Activated CD8-positive, alpha-beta memory T cell treated with anti-CD3 and anti-CD28 coated beads, Interleukin-2, amount 50 U/mL, for 24 hours (primary cell): ENCODE measurements around the gene REEP6.
"Not testable (repeated sequence)": the region's sequence is repeated elsewhere in the genome, so short reads cannot be mapped to it uniquely, and the experiment has no call there.

ENCODE experiments used
- DNase-seq: peaks from one replicate; pipeline ENCODE4 v3.0.0-alpha.2; 2020; ENCODE audit errors: extremely low read depth

The REEP6 gene

DNA sequence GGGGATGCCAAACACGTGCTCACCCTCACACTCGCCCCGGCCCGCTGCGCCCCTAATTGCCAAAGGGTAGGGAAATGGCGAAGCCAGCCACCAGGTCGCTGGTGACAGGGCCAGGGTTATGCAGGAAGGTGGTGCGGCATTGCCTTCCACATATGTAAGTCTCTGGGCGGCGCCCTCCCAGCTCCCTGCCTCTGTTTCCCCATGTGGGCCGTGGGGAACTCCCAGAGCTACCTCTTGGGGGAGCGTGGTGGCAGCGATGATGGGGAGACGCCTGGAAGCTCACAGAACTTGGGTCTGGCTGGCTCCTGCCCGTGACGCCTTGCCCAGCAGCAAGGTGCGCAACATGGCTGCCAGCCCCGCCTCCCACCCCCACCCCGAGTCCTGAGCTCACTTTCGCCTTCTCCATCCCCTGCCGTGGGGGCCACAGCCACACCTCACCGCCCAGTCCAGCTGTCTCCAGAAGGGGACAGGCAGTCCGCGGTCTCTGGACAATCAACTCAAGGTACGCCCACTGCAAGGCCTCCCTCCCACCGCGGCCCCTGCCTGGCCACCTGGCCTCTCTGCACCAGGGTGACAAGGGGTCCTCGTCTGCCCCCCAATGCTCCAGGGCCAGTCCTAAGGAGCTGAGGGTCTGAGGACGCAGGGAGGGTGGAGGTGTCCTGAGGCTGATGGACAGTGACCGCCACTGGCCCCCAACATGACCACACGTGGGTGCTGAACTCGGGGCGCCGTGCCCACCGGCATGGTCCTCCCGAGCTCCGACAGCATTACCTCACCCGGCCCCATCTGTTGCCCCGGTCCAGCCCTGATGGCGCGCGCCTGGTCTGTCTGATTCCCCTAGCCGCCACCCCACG, 18.5 kb upstream of the REEP6 start:
- DNase-seq: no peak

DNA sequence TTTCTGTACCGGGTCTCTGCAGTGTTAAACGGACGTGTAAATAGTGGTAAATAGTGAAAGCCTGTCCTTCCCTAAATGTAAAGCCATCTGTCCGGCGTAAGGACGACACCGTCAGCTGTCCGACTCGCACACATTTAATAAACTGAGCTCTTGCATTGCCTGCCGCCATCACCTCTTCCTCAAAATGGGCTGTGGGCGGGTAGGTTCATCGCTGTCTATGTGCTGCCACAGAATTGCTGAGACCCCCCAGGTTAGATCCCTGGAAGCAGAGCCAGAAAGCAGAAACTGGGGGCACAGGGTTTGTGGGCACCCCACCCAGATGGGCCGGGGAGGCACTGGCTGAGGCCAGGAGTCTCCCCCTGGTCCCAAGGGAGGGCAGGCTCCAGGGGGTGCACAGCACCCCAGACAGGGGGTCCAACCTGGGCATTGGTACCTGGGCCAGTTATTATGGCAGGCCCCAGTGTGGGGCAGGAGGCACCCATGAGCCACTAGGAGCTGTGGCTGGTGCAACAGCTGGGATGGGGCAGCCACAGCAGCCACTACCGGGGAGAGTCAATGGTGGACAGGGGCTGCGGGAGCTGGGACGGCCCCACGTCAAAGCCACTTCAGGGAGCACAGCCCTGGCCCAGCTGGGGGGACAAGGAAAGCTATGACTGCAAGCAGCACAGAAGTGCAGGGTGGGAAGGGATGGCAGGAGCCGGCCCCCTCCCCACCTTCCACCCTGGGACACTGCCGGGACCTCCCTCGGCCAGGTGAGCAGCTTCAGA, 17.7 kb upstream of the REEP6 start:
- no peak for DNase-seq

DNA sequence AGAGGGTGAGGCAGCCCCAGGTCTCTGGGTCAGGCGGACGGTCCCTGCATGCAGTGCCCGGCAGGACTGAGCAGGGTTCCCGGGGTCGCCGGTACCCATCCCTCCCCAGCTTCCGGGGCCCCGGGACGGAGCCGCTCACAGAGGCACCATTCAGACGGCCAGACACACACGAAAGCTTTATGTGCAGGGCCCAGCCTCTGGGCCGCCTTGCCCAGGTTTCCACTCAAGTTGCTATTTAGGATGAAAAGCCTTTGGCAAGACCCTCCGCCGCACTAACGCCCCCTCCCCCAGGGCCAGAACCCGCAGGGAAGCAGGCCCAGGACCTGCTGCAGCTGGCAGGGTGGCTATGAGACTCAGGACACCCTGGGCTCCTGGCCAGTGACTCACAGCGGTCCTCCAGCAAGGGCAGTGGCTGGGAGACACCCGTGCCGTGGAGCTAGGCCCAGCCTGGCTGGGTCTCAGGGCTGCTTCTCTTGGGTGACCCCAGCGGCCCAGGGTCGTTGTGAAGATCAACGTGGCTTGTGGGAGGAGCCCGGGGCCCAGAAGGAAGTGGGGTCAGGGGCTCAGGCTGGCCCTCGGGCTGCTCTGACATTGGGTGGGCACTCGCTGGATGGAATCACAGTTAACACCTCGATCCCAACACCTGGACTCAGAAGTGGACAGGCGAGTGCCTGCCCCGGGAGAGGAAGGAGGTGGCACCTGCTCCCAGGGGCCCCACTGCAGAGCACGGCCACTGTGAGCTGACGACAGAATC, 16.8 kb upstream of the REEP6 start:
- DNase-seq: no peak

- no peak for DNase-seq
Observed at GRCh38 chr19:1474765-1475351, 16.1 kb upstream of the REEP6 start.

- DNase-seq: no peak
Observed at GRCh38 chr19:1475751-1476437, 15.1 kb upstream of the REEP6 start.

DNA sequence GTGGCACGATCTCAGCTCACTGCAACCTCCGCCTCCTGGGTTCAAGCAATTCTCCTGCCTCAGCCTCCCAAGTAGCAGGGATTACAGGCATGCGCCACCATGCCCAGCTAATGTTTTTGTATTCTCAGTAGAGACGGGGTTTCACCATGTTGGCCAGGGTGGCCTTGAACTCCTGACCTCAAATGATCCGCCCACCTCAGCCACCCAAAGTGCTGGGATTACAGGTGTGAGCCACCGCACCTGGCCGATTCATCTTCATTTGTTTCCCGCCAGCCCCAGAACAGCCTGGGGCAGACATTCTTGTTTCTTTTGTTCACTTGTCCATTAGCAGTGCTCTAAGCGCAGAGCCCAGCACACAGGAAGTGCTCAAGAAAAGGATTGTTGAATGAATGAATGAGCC, 13.9 kb upstream of the REEP6 start:
- not testable (repeated sequence) for DNase-seq

DNA sequence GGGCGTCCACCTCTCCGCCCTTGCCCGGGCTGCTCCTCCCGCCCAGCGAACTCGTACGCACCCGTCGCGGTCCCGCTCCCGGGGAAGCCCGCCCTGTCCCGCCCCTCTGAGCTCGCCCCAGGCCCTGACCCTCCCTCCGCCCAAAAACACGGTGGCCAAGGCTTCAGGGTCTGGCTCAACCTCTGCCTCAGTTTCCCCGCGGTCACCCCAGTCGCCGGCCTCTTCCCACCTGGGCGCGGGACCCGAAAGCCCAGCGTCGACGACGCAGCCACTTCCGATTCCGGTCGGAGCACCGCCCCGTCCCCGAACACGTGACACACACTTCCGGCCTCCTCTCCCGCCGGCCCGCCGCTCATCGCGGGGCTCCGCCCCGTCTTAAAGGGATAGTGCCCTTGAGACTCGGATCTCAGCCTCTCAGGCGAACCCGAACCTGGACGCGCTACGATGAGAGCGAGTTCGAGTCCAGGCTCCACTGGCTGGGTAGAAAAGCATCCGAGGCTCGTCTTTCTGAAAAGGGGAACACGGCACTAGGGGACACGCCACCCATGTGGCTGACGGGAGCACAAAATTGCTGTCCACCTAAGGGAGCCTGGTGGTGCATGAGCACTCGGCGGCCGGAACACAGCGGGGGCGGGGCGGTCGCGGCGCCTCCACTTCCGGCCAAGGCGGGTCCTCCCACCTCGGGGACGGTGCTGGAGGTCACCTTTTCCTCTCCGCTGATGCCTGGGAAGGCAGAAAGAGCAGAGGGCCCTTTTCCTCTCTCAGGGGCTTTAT, 11.9 kb upstream of the REEP6 start, which contains the start of gene C19orf25:
C19orf25 (minus strand) TSS at position 282 of the 774 bp plus-strand sequence. CDS start 312 bp downstream, outside the sequence.
- peak; percentile 83 for DNase-seq

GRCh38 chr19:1481224-1481892, 9.6 kb upstream of the REEP6 start:
- no peak for DNase-seq

DNA sequence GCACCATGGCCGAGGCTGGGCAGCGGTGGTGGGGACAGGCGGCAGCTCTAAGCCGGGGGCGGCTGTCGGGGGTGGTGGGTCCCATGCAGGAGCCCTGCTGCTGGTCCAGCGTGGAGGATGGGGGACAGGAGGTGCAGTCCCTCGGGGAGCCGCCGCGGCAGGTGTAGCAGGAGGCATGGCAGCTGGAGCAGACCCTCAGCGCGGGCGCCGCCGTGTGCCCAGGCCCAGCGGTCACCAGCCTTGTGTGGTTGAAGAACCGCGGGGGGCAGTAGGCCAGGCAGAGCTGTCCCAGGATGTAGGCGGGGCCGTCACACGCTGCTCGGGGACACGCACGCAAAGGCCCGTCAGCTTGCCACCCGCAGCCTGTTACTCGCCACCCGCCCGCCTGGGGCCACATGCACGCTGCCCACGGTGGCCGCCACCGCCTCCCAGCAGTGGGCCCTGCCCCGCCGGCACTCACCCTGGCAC, 9.1 kb upstream of the REEP6 start:
- DNase-seq: no peak

- DNase-seq: no peak
Observed at GRCh38 chr19:1482361-1483130, 8.4 kb upstream of the REEP6 start.

- no peak for DNase-seq
Observed at GRCh38 chr19:1483131-1483978, 7.6 kb upstream of the REEP6 start.

GRCh38 chr19:1483979-1484428, 7.0 kb upstream of the REEP6 start:
- DNase-seq: no peak

DNA sequence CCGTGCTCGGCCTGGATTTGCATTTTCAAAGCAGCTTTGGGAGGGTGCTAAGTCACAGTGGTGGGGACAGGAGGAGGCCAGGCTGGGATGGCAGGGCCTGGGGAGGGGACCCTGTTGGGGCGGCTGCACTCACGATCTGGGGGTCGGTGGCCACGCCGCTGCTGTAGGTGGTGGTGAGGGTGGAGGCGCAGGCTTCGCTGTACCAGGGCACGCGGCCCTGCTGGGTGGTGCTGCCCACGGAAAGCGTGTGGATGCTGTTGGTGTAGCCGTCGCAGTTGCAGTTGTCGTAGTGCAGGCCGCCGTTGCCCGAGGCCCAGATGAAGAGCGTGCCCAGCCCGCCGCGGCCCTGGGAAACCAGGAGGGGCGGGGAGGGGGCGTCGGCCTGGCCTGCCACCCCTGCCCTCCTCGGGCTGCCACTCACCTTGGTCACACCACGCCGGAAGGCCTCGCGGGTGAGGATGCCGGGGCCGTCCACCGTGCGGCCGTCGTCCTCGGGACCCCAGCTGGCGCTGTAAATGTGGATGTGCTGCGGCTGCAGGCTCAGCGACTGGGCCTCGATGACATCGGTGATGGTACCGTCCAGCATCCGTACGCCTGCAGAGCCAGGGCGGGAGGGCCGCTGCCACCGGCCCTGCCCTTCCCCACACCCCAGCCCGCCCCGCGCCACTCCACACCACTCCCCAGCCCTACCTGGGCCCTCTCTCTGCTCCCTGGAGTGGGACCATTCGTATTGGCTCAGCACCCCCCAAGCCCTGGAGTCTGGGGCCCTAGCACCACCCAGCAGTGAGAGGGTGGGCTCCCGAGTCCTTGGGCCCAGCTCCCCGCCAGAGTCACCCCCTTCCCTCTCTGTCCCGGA, 4.0 kb upstream of the REEP6 start:
- DNase-seq: no peak

GRCh38 chr19:1487576-1488281, 3.3 kb upstream of the REEP6 start:
- DNase-seq: no peak

GRCh38 chr19:1488282-1488601, 2.7 kb upstream of the REEP6 start:
- no peak for DNase-seq
